ENCODE data around the gene ZNF440.
"Not testable (repeated sequence)": the region's sequence is repeated elsewhere in the genome, so short reads cannot be mapped to it uniquely, and the experiment has no call there.

The ZNF440 gene

DNA sequence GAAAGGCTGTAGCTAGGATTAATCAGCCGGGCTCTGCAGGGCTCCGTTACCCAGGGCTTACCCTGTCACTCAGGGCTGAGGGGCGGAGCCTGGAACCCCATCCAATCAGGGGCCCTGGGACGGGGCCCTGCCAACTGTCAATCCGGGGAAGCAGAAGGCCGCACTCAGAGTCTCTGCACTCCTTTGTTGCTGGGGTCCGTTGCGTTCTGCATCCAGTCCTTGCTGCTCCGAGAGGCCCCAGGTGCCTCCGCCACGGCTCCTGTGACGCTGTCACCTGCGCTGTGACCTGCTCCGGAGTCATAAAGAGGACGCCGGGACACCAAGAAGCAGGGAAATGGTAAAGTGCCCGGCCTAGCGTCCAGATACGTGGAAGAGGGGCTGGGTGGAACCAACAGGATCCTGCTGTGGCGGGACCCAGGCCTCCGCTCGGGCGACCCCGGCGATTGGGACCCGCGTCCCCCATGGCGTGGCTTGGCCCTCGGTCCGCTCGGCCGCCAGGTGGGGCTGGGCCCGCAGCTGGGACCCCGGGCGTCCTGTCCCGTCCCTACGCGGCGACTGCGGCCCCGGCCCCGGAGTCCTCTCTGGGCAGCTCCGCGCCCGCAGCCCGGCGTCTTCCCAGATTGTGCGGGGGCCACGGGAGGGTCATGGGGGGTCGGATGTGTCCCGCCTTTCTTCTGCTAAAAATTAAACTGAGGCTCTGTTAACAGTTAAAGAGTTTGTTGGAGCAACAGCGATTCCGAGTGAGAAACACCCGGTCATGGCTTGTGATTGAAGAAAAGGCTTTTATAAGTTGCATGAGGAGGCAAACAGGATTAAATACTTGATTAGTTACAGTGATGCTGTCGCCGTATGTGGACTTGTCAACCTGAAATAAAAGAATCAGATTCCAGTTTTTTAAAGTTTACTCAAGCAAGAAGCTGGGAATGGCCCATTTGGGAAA lies 15.4 kb upstream of the ZNF440 start, which contains the start of gene ZNF491:
TSS of gene ZNF491 (plus strand) at position 133 of the 940 bp plus-strand sequence. CDS start 7,431 bp downstream, outside the sequence.
- TF ChIP-seq, protein P1, sequence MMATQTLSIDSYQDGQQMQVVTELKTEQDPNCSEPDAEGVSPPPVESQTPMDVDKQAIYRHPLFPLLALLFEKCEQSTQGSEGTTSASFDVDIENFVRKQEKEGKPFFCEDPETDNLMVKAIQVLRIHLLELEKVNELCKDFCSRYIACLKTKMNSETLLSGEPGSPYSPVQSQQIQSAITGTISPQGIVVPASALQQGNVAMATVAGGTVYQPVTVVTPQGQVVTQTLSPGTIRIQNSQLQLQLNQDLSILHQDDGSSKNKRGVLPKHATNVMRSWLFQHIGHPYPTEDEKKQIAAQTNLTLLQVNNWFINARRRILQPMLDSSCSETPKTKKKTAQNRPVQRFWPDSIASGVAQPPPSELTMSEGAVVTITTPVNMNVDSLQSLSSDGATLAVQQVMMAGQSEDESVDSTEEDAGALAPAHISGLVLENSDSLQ (IDR thresholded peaks at IDR 0.05), result no peak
- TF ChIP-seq FOXA1 (IDR thresholded peaks at IDR 0.05) (no peak), ARNT (IDR thresholded peaks at IDR 0.05) (no peak), LEF1 (IDR thresholded peaks at IDR 0.05; ENCODE audit: borderline replicate concordance) (no peak)
- ChIA-PET POLR2A (no interaction called here), CTCF (no interaction called here)
- no peak for DNase-seq (ENCODE audit: extremely low spot score)

DNA sequence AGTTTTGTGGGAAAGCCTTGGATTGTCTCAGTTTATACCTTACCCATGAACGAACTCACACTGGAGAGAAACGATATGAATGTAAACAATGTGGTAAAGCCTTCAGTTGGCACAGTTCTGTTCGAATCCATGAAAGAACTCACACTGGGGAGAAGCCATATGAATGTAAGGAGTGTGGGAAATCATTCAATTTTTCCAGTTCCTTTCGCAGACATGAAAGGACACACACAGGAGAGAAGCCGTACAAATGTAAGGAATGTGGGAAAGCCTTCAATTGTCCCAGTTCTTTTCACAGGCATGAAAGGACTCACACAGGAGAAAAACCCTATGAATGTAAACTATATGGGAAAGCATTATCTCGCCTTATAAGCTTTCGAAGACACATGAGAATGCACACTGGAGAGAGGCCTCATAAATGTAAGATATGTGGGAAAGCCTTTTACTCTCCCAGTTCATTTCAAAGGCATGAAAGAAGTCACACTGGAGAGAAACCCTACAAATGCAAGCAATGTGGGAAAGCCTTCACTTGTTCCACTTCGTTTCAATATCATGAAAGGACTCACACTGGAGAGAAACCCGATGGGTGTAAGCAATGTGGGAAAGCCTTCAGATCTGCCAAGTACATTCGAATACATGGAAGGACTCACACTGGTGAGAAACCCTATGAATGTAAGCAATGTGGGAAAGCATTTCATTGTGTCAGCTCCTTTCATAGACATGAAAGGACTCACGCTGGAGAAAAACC lies 7.5 kb upstream of the ZNF440 start:
- no peak for TF ChIP-seq TARDBP (IDR thresholded peaks at IDR 0.05)
- no peak for TF ChIP-seq SP1 (IDR thresholded peaks at IDR 0.05)
- TF ChIP-seq FOXK2 (IDR thresholded peaks at IDR 0.05), result no peak
- no peak for TF ChIP-seq CTBP1 (IDR thresholded peaks at IDR 0.05; ENCODE audit: borderline replicate concordance)
- no peak for TF ChIP-seq SUZ12 (IDR thresholded peaks at IDR 0.05)
- no peak for TF ChIP-seq HDGF (IDR thresholded peaks at IDR 0.05; ENCODE audit: borderline replicate concordance)
- no peak for TF ChIP-seq LEF1 (IDR thresholded peaks at IDR 0.05; ENCODE audit: borderline replicate concordance)
- no peak for TF ChIP-seq FOXA1 (IDR thresholded peaks at IDR 0.05)
- TF ChIP-seq ARNT (IDR thresholded peaks at IDR 0.05), result no peak
- no peak for TF ChIP-seq ELF4 (IDR thresholded peaks at IDR 0.05)
- TF ChIP-seq L3MBTL2 (conservative IDR thresholded peaks at IDR 0.05), result no peak
- TF ChIP-seq, protein P1 (IDR thresholded peaks at IDR 0.05), result no peak
- no peak for TF ChIP-seq FOXM1 (IDR thresholded peaks at IDR 0.05; ENCODE audit: borderline replicate concordance)
- TF ChIP-seq NFRKB (IDR thresholded peaks at IDR 0.05), result no peak
- no peak for TF ChIP-seq BHLHE40 (IDR thresholded peaks at IDR 0.05; ENCODE audit: borderline replicate concordance)
- TF ChIP-seq ZNF384 (IDR thresholded peaks at IDR 0.05), result no peak
- POLR2A ChIA-PET, result no interaction called here
- CTCF ChIA-PET, result no interaction called here
- no peak for DNase-seq (ENCODE audit: extremely low spot score)

DNA sequence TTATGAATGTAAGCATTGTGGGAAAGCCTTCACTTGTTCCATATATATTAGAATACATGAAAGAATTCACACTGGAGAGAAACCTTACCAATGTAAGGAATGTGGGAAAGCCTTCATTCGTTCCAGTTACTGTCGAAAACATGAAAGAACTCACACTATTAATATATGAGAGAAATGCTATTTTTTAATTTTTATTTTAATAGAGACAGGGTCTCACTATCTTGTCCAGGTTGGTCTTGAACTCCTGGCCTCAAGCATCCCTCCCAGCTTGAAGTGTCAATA lies 7.0 kb upstream of the ZNF440 start:
- ChIA-PET POLR2A (no interaction called here), CTCF (no interaction called here)
- no peak for DNase-seq (ENCODE audit: extremely low spot score)
- no peak for TF ChIP-seq ARNT (IDR thresholded peaks at IDR 0.05)
- no peak for TF ChIP-seq ZNF384 (IDR thresholded peaks at IDR 0.05)
- TF ChIP-seq NFRKB (IDR thresholded peaks at IDR 0.05), result no peak
- TF ChIP-seq FOXK2 (IDR thresholded peaks at IDR 0.05), result no peak
- TF ChIP-seq FOXA1 (IDR thresholded peaks at IDR 0.05), result no peak
- no peak for TF ChIP-seq ELF4 (IDR thresholded peaks at IDR 0.05)
- TF ChIP-seq LEF1 (IDR thresholded peaks at IDR 0.05; ENCODE audit: borderline replicate concordance), result no peak
- TF ChIP-seq HDGF (IDR thresholded peaks at IDR 0.05; ENCODE audit: borderline replicate concordance), result no peak

DNA sequence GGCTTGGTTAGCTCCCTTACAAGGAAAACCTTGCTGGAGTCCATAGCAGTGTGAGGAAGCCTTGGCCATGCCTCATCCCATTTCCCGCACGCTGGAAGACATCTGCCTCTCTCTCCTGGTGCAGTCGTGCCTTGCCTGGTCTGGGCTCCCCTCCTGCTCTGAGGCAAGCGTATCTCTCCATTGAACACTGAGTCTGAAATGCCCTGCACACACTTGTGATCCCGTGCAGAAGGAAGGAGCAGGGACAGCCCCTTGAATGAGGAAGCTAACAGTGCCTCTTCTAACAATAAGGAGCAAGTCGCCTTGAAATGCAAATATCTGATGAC lies 407 bp upstream of the ZNF440 start:
- no peak for DNase-seq (ENCODE audit: extremely low spot score)
- ChIA-PET CTCF (interaction anchor here (0.6 kb wide), 2 partner anchors 85 to 410 kb away, joined by 3 to 4 read pairs; no protein-coding TSS in a partner anchor), POLR2A (interaction anchor here (1.5 kb wide), 1 partner anchor 47 kb away, joined by 5 read pairs; the partner anchor contains the start of gene ZNF441)
- TF ChIP-seq TARDBP (IDR thresholded peaks at IDR 0.05), result no peak
- TF ChIP-seq LEF1 (IDR thresholded peaks at IDR 0.05; ENCODE audit: borderline replicate concordance), result no peak
- TF ChIP-seq CTBP1 (IDR thresholded peaks at IDR 0.05; ENCODE audit: borderline replicate concordance), result no peak

DNA sequence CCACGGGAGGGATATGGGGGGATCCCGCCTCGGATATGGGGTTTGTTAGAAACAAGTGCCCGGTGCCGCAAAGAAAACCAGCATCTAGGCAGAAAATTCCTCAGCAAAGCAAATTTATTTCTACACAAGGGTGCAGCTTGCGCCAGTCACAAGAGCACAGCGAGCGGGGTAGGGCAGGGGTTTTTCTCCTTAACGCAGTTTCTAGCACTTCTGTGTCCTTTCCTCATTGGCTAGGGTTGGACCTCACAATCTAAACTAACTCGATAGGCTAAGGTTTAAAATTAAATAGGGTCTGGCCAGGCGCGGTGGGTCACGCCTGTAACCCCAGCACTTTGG lies 595 bp downstream of the ZNF440 start:
- no peak for DNase-seq (ENCODE audit: extremely low spot score)

DNA sequence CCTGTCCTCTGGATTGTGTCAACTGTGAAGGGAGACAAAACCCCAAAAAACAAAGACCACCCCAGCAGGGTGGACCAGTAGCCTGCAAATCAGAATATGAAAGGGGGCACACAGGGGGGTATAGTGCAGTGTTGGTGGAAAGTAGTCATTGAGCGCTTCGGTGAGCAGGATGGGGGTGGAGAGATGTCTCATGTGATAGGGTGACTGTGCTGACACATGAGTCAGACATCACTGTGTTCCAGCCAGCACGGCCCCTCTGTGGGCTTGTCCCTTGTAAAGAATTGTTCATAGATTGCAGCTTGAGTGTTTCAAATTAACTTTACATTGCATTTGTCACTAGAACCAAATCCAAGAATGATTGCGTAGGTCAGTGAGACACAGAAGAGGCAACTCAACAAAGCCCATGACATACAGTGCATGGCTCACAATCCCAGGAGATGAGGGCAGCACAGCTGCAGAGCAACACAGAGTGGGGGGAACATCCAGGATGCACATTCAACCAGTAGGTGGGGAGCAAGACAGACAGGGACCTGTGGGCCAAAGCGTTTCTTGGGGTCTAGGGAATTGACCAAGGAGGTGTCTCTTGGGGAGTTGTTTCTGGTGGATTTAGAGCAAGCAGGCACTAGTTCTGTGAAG lies 7.5 kb downstream of the ZNF440 start:
- DNase-seq (ENCODE audit: extremely low spot score), result no peak
- ChIA-PET CTCF (no interaction called here), POLR2A (no interaction called here)
- TF ChIP-seq ARNT (IDR thresholded peaks at IDR 0.05) (no peak), BHLHE40 (IDR thresholded peaks at IDR 0.05; ENCODE audit: borderline replicate concordance) (no peak), ZNF384 (IDR thresholded peaks at IDR 0.05) (no peak), CTBP1 (IDR thresholded peaks at IDR 0.05; ENCODE audit: borderline replicate concordance) (no peak), FOXM1 (IDR thresholded peaks at IDR 0.05; ENCODE audit: borderline replicate concordance) (no peak), SUZ12 (IDR thresholded peaks at IDR 0.05) (no peak), SP1 (IDR thresholded peaks at IDR 0.05) (no peak), HDGF (IDR thresholded peaks at IDR 0.05; ENCODE audit: borderline replicate concordance) (no peak)
- TF ChIP-seq, protein P1 (IDR thresholded peaks at IDR 0.05), result no peak

More for the DNA sequence above, 595 bp downstream of the ZNF440 start:
- TF ChIP-seq, protein P1 (IDR thresholded peaks at IDR 0.05), result no peak
- TF ChIP-seq L3MBTL2 (conservative IDR thresholded peaks at IDR 0.05), result 0 out of 2 replicates have a peak, but pooled peaks have one; percentile 19
- ChIA-PET POLR2A (interaction anchor here (0.7 kb wide), 1 partner anchor 221 kb away, joined by 3 read pairs; no protein-coding TSS in a partner anchor), CTCF (no interaction called here)

DNA sequence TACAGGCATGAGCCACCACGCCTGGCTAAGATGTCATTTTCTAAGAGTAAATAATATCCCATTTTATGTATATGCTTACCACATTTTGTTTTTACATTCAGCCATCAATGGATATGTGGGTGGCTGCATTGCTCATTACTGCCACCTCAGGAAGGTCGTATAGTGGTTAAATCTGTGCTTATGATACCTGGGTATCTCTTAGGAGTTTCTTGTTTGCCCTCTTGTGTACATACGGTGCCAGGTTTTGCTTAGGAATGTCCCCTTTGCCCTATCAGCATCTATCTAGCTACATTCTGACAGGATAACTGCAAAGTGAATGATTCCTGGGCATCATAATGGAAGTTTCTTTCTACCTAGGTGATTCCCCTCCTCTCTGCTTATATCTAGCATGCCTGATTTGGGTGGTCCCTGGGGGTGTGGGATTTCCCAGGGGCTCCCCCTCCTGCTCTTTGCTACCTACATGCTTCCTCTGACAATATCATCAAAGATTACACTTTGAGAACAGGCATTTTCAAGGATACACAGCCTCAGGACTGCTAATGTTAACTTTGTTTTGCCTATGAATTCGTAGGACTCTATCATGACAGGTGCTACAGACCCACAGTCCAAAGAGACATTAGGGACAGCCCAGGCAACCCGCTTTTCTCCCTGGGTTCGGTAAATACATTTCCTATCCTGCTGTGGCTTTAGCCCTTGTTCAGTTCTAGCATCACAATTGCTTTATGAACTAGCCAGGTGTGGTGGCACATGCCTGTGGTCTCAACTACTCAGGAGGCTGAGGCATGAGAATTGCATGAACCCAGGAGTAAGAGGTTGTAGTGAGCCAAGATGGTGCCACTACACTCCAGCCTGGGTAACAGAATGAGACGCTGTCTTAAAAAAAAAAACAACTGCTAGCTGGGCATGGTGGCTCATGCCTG lies 15.1 kb downstream of the ZNF440 start:
- CTCF ChIA-PET; DNase-seq (ENCODE audit: extremely low spot score); POLR2A ChIA-PET: not testable (repeated sequence)

Measured in HEK293T (cell line).